ENCODE measurements around the gene LAMA2. TPM values are rescaled to one million over a fixed set of nuclear protein-coding genes. Genes with fewer than 3 reads are reported as not detected.

Gene LAMA2
- polyA plus RNA-seq, 1 donor from 2014 or later = 2.5 TPM

DNA sequence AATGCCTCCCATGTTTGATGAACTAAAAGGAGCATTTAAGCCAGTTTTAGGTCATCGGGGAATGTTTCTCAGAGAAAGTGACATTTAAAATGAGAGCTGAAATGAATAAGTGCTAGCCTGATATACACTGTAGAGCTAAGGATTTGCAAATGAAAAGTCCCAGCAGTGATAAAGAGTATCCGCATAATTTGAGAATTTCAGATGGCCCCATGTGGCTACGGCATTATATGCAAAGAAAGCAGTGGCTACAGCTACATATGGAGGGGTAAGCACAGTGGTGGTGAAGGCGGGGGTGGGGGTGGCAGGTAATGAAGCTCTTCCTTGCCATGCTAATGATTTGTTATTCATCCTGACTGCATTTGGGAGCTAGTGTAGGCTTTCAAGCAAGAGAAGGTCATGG lies 455.7 kb downstream of the LAMA2 start:
- H3K9me3 ChIP-seq (ENCODE audit: low read length) = no peaks in the 10 kb centered on the region

DNA sequence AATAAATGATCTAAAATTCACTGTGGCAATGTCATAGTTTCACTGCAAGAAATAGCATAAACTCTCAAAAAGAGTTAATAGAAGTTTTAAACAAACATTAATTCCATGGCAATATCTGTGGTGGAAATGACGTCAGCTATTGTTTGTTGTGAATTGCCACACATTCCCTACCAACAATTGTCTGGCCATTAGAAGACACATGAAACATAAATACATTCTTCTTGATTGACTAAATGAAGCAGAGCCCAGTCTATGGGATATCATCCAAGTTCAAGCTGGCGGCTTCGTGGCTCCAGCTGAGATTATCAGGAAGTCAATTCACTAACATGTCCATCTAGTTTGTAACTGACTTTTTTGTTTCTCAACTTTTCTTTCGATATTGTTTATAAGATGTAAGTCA lies 458.0 kb downstream of the LAMA2 start:
- no peak overlapping the region for H2AFZ ChIP-seq (ENCODE audit: low read depth, low read length)
- H3F3A ChIP-seq (ENCODE audit: insufficient read depth, low read length, poor library complexity, severe bottlenecking) = no peaks in the 10 kb centered on the region
- no peak overlapping the region for H3K4me2 ChIP-seq (ENCODE audit: low read length)

More for the DNA sequence above, 455.7 kb downstream of the LAMA2 start:
- no peak overlapping the region for H2AFZ ChIP-seq (ENCODE audit: low read depth, low read length)
- no peaks in the 10 kb centered on the region for H3K9me2 ChIP-seq (ENCODE audit: insufficient read depth, low read length)
- no peaks in the 10 kb centered on the region for H3K79me2 ChIP-seq (replicated peaks; ENCODE audit: insufficient read depth, low read length)
- H4K20me1 ChIP-seq (ENCODE audit: insufficient read depth) = no peaks in the 10 kb centered on the region
- TF ChIP-seq, protein P1, sequence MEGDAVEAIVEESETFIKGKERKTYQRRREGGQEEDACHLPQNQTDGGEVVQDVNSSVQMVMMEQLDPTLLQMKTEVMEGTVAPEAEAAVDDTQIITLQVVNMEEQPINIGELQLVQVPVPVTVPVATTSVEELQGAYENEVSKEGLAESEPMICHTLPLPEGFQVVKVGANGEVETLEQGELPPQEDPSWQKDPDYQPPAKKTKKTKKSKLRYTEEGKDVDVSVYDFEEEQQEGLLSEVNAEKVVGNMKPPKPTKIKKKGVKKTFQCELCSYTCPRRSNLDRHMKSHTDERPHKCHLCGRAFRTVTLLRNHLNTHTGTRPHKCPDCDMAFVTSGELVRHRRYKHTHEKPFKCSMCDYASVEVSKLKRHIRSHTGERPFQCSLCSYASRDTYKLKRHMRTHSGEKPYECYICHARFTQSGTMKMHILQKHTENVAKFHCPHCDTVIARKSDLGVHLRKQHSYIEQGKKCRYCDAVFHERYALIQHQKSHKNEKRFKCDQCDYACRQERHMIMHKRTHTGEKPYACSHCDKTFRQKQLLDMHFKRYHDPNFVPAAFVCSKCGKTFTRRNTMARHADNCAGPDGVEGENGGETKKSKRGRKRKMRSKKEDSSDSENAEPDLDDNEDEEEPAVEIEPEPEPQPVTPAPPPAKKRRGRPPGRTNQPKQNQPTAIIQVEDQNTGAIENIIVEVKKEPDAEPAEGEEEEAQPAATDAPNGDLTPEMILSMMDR (IDR thresholded peaks at IDR 0.05; ENCODE audit: poor library complexity, severe bottlenecking) = no peak
- TF ChIP-seq, protein P2, sequence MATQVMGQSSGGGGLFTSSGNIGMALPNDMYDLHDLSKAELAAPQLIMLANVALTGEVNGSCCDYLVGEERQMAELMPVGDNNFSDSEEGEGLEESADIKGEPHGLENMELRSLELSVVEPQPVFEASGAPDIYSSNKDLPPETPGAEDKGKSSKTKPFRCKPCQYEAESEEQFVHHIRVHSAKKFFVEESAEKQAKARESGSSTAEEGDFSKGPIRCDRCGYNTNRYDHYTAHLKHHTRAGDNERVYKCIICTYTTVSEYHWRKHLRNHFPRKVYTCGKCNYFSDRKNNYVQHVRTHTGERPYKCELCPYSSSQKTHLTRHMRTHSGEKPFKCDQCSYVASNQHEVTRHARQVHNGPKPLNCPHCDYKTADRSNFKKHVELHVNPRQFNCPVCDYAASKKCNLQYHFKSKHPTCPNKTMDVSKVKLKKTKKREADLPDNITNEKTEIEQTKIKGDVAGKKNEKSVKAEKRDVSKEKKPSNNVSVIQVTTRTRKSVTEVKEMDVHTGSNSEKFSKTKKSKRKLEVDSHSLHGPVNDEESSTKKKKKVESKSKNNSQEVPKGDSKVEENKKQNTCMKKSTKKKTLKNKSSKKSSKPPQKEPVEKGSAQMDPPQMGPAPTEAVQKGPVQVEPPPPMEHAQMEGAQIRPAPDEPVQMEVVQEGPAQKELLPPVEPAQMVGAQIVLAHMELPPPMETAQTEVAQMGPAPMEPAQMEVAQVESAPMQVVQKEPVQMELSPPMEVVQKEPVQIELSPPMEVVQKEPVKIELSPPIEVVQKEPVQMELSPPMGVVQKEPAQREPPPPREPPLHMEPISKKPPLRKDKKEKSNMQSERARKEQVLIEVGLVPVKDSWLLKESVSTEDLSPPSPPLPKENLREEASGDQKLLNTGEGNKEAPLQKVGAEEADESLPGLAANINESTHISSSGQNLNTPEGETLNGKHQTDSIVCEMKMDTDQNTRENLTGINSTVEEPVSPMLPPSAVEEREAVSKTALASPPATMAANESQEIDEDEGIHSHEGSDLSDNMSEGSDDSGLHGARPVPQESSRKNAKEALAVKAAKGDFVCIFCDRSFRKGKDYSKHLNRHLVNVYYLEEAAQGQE (IDR thresholded peaks at IDR 0.05; ENCODE audit: borderline replicate concordance) = no peak
- TF ChIP-seq TAF1 (IDR thresholded peaks at IDR 0.05; ENCODE audit: low read depth) (no peak), POLR2AphosphoS5 (IDR thresholded peaks at IDR 0.05) (no peak), EZH2 (IDR thresholded peaks at IDR 0.05; ENCODE audit: borderline replicate concordance, insufficient read depth, low read length, poor library complexity, severe bottlenecking) (no peak), SMC3 (conservative IDR thresholded peaks at IDR 0.05; ENCODE audit: poor library complexity) (no peak), EP300 (conservative IDR thresholded peaks at IDR 0.05; ENCODE audit: poor library complexity, severe bottlenecking) (no peak), MXI1 (conservative IDR thresholded peaks at IDR 0.05; ENCODE audit: poor library complexity, severe bottlenecking) (no peak), RAD21 (conservative IDR thresholded peaks at IDR 0.05) (no peak)
- no peak overlapping the region for H3K4me2 ChIP-seq (ENCODE audit: low read length)
- peak overlapping the region; percentile 55 for H3K27ac ChIP-seq (ENCODE audit: low read length)
- no peak overlapping the region for H3K9ac ChIP-seq (ENCODE audit: low read length)
- no peaks in the 10 kb centered on the region for H3F3A ChIP-seq (ENCODE audit: insufficient read depth, low read length, poor library complexity, severe bottlenecking)
- peak overlapping the region; percentile 17 for H3K4me3 ChIP-seq (ENCODE audit: low read length)
- no peaks in the 10 kb centered on the region for H3K36me3 ChIP-seq (ENCODE audit: insufficient read depth, low read length)
- no peaks in the 10 kb centered on the region for H3K27me3 ChIP-seq (ENCODE audit: insufficient read depth, low read depth, low read length)

More for the DNA sequence above, 458.0 kb downstream of the LAMA2 start:
- Histone ChIP-seq H3K9me3 (ENCODE audit: low read length) (no peaks in the 10 kb centered on the region), H3K79me2 (replicated peaks; ENCODE audit: insufficient read depth, low read length) (no peaks in the 10 kb centered on the region), H3K4me3 (ENCODE audit: low read length) (no peak overlapping the region), H3K9ac (ENCODE audit: low read length) (no peak overlapping the region), H3K36me3 (ENCODE audit: insufficient read depth, low read length) (no peaks in the 10 kb centered on the region), H3K27me3 (ENCODE audit: insufficient read depth, low read depth, low read length) (no peaks in the 10 kb centered on the region), H3K9me2 (ENCODE audit: insufficient read depth, low read length) (no peaks in the 10 kb centered on the region), H3K27ac (ENCODE audit: low read length) (no peak overlapping the region), H4K20me1 (ENCODE audit: insufficient read depth) (no peaks in the 10 kb centered on the region)
- TF ChIP-seq, protein P1 (IDR thresholded peaks at IDR 0.05; ENCODE audit: poor library complexity, severe bottlenecking) = no peak
- no peak for TF ChIP-seq EP300 (conservative IDR thresholded peaks at IDR 0.05; ENCODE audit: poor library complexity, severe bottlenecking)
- no peak for TF ChIP-seq RAD21 (conservative IDR thresholded peaks at IDR 0.05)
- TF ChIP-seq POLR2AphosphoS5 (IDR thresholded peaks at IDR 0.05) = no peak
- TF ChIP-seq, protein P2 (IDR thresholded peaks at IDR 0.05; ENCODE audit: borderline replicate concordance) = no peak
- TF ChIP-seq SMC3 (conservative IDR thresholded peaks at IDR 0.05; ENCODE audit: poor library complexity) = no peak
